ENCODE data around the gene CCNK. TPM values are rescaled to one million over a fixed set of nuclear protein-coding genes. Genes with fewer than 3 reads are reported as not detected.

CCNK gene
- polyA plus RNA-seq, 3 donors = 44.4 to 45.1 (median 45.0) TPM

- no peak for DNase-seq
Observed at GRCh38 chr14:99531251-99532096, 50.3 kb downstream of the CCNK start.

- no peak for DNase-seq
Observed at GRCh38 chr14:99532310-99532709, 51.1 kb downstream of the CCNK start.

DNA sequence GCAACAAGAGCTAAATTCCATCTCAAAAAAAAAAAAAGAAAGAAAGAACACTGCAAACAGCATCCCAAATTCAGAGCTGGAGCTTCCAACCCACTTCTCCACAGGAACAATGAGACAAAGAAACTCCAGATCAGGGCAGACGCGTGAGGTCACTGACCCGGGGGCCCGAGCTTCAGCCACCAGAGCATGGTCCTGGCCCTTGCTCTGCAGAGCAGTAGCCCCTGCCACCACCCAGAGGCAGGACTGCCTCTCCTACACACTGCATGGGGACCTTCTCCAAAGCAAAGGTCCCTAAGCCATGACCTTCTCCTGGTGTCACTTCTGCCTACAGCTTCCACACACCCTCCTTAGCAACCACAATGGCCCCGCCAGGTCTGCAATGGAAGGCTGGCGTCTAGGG lies 53.1 kb downstream of the CCNK start:
- DNase-seq = no peak

- DNase-seq = no peak
Observed at GRCh38 chr14:99534863-99535262, 53.7 kb downstream of the CCNK start.

DNA sequence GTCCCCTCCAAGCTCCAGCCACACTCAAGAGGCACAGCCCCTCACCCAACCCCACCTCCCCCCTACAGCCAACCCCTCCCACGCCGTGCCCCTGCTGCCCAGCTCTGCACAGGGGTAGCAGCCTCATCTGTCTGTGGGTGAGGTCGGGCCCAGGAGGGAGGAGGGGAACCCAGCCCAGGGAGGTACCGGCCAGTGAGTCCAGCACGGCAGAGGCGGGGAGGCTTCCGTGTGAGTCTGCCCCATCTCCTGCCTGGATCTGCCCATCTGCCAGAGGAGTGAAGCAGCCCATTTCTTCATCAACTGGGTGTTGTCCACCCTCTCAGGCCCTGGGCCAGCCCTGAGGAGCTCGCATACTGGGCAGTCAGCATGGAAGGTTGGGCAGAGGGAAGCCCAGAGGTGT lies 54.2 kb downstream of the CCNK start:
- DNase-seq = no peak

GRCh38 chr14:99535908-99536778 lies 54.9 kb downstream of the CCNK start:
- DNase-seq = no peak

DNA sequence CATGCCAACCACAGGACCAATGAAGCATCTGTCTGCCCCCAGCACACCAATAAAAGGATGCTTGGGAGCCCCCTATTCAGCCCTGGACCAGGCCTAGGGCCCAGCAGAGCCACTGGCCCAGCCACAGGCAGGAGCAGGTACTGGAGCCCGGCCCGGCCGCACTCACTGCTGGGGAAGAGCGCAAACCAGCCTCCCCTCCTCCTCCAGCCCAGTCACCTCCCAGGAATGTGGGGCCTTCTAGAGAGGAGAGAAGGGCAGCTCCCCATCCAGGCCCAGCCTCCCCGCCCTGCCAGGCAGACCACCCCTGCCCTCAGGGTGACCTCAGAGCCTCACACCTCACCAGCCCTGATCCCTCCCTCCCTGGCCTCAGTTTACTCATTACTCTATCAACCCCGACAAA lies 56.2 kb downstream of the CCNK start:
- DNase-seq = no peak

DNA sequence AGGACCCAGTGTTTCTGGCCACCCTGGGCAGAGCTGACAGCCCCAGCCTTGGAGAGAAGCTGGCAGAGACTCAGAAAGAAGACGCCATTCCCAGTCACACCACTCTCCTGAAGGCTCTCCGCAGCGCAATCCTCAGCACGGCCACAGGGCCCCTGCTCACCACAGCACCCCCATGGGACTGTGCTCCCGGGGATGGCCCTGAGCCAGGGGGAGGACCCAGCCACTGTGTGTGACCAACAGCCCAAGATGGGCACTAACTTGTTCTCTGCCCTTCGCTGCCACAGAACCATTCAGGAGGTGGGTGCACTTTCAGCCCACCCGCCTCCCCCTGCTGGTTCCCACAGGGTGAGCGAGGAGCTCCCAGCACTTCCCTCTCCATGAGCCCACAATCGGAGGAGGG lies 57.1 kb downstream of the CCNK start:
- no peak for DNase-seq

DNA sequence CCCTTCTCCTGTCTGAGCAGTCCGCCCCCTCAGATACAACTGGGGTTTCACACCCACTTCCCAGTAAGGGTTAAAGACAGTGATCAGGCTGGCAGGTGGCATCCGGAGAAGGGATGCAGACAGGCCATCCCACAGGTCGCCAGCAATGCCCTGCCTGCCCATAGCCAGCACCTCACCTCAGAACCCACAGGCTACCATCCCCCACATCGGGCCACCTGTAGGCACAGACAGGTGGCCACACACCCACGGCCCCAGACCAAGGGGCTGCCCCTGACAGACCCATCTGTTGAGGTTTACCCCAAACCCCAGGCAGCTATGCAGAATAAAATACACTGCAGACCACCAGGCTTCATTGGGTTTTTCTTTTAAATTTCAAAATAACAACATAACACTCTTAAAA lies 57.5 kb downstream of the CCNK start:
- no peak for DNase-seq

GRCh38 chr14:99539491-99539890 lies 58.3 kb downstream of the CCNK start:
- DNase-seq = no peak

DNA sequence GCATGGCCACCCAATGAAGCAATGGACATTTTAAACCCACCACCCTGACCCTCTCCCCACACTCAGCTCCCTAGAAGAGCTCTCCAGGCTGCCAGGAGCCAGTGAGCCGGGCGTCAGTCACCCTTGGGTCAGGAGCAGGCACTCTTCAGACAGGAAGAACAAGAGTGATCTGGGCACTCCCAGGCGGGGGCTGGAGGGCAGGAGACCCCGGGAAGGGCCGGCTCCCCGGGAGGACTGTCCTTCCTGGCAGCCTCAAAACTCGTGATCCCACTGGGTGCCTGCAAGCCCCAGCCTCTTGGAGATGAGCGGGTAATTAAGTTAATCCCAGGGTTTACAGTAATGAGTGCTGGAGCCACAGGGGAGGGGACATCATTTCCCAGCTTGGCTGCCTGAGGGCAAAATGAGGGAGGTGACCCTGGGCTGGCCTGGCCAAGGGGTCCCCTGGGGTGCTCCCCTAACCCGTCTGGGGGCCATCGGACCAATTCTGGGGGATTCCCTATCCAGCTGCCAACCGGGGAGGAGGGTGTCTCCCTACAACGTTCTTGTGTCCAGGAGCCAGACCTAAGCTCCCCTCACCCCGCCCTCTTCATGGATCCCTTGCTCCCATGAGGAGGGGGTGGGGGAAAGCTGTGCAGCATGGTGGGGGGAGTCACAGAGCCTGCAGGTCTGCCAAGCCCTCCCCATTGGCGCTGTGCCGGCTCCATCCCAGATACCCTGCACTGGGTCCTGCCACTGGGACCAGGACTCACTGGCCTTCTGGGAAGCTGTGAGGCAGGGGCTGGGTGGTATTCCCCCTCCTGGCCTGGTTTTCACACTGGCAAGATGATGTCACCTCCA lies 59.2 kb downstream of the CCNK start:
- no peak for DNase-seq

DNA sequence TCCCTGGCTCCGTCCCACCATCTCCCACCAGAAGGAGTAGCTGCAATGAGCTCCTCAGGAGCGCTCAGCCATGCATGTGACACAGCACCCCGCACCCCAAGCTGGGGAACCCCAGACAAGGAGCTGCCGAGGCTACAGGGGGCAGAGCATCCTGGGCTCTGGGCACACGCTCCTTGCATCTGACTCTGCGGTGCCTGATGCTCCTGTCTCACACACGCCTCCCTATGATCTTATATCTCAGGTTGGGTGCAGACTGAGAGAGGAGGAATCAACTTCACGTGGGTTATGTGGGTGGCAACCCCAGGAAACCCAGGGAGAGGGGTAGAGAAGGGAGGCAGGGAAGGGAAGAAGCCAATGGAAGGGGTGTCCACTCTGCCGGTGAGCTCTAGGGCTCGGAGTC lies 60.0 kb downstream of the CCNK start:
- no peak for DNase-seq

DNA sequence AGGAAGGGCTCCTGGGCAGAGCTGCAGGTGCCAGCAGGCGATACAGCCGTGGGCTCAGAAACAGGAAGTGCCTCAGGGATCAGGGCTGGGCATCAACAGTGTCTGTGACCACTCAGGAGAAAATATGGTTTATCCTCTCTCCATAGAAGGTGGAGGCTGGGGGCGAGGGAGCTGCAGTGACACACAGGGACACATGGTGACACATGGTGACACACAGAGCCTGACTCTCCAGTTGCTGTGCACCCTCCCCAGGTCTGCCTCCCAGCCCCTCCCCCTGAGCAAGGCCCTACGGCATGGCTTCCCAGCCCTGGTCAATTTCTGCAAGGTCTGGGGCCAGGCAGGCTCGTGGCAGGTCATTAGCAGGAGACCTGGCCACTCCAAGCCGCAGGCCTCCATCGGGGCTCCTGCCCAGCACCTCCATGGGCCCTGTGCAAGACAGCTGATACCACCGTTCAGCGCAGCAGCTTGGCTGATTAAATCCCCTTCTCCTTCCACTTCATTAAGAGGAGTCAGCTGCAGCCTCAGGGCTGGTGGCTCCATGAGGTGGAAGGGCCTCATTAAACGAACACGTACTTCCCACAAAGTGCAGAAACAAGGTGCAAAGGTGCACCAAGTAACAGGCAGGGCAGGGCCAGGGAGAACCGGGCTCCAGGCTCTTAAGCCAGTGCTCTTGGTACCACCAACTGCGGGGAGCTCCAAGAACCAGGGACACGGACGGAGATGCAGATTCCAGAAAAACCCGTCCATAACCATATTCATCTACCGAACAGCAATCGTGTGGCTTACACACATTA lies 60.7 kb downstream of the CCNK start:
- DNase-seq = no peak

DNA sequence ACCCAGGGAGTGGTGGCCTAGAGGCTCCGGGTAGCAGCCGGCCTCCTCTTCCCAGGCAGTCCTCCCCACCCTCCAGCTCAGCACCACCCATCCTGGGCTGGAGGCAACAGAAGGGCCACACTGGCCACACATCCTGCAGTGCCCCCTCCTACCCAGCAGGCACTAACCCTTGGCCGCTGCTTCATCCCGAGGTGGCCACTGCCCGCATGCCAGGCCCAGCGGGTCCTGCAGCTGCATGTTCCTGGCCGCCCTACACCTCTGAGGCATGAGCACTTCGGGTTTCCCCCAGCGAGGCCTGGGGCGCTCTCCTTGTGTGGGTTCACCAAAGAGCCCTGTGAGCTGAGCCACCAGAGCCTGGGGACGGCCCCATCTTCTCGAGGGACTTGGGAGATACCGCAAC lies 61.4 kb downstream of the CCNK start:
- no peak for DNase-seq

DNA sequence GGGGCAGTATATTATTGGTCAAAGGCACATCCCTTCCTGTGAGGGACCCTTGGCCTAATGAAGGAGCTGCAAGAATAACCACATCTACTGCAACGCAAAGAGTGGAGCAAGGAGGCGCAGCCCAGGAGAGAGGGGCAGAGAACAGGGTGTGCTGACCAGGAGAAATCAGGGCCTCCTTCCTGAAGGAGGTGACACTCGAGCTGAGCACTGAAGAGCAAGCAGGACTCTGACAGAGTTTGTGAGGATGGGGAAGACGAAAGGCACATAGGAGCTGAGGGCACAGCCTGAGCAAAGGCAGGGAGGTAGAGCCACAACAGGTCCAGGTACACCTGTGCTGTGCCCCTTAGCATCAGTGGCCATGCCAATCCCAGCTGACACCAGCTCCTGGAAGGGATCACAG lies 62.2 kb downstream of the CCNK start:
- DNase-seq = no peak

DNA sequence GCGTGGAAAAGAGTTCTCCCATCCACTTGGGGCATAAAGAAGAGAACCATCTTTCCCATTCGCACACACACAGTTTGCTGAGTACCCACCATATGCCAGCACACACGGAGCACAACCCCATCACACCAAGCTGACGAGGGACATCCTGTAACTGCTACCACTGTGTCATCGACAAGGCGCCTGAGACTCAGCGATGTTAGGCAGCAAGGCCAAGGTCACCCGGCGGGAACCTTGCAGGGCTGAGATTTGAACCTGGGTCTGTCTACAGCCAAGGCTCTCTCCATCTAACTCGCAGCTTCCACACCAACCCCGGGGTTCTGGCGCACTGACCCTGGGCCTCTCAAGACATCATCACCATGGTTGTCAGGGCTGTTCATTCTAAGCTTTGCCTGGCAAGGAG lies 62.8 kb downstream of the CCNK start:
- DNase-seq = no peak

- DNase-seq = no peak
Observed at GRCh38 chr14:99544991-99545390, 63.8 kb downstream of the CCNK start.

- DNase-seq = no peak
Observed at GRCh38 chr14:99545586-99545985, 64.4 kb downstream of the CCNK start.

DNA sequence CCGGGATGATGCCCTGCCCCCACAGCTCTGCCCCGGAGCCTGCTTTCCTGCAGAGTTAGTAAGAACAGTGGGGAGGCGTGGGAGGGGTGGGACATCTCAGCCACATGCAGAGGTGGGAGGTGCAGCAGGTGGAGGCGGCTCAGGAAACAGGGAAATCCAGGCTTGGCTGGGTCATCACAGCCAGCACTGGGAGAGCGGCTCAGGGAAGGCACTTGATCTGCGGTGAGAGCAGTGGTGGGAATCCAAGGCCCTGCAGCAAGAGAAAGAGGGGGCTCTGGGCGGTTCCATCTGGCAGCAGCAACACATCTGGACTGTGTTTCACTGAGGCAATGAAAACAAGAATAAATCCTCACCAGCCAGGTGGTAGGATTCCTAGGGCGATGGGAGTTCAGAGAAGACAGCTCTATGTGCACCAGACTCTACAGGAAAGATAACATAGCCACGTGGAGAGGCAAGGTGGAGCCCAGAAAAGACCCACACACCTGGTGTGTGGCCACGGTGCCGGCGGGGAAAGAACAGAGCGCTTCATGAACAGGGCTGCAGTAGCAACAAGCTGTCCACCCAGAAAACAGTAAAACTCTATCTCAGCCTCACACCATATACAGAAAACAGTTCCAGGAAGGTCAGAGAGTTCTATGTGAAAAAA lies 65.1 kb downstream of the CCNK start:
- no peak for DNase-seq

- DNase-seq = no peak
Observed at GRCh38 chr14:99548255-99548654, 67.0 kb downstream of the CCNK start.
